CD4-positive, alpha-beta T cell (primary cell): ENCODE data around the gene CLSTN2. TPM values are rescaled to one million over a fixed set of nuclear protein-coding genes. Genes with fewer than 3 reads are reported as not detected.

Experiments used
- ATAC-seq: fragments of 200-7000 bp; cut with Tn5 transposase; one replicate; pipeline ENCODE4 v1.10.0; 2022; ENCODE audit warnings: mild to moderate bottlenecking; ENCODE audit not compliant: poor library complexity
- CTCF ChIA-PET: fragments of 350-600 bp; sonication (Branson Sonifier 250); formaldehyde crosslinking; loops from one replicate; lab custom pipeline; 2021; ENCODE audit warnings: antibody characterized with exemption, inconsistent platforms; lab: Charles Lee
- POLR2A ChIA-PET: fragments of 350-600 bp; sonication (Branson Sonifier 250); formaldehyde crosslinking; loops from one replicate; lab custom pipeline; 2021; ENCODE audit warnings: antibody characterized with exemption, inconsistent platforms; lab: Charles Lee
- DNase-seq, 14 experiments: peaks; one replicate each; pipeline ENCODE4 v3.0.0-alpha.2; 2013 to 2020; ENCODE audit warnings: mixed read lengths in 2 of 14
- H3K27ac ChIP-seq, 2 donors: one replicate each; pipeline versions ENCODE4 v1.5.1 to v1.7.0; 2013; ENCODE audit warnings: low read length in 2 of 2, low read depth in 1 of 2, mild to moderate bottlenecking in 1 of 2
- H3K27me3 ChIP-seq, 2 experiments: 1 replicate in 1 of 2; 2 replicates in 1 of 2; pipeline versions ENCODE4 v1.6.1 to v1.7.0; 2013; ENCODE audit warnings: low read length in 2 of 2, control low read depth in 1 of 2, mild to moderate bottlenecking in 1 of 2, moderate library complexity in 1 of 2; ENCODE audit not compliant: insufficient read depth in 2 of 2, control insufficient read depth in 1 of 2
- H3K36me3 ChIP-seq: one replicate; pipeline ENCODE4 v1.6.1; 2013; ENCODE audit warnings: low read length, control low read depth; ENCODE audit not compliant: insufficient read depth
- H3K4me1 ChIP-seq: one replicate; pipeline ENCODE4 v1.6.1; 2013; ENCODE audit warnings: low read length, control low read depth; ENCODE audit not compliant: insufficient read depth
- H3K4me3 ChIP-seq: one replicate; pipeline ENCODE4 v1.5.1; 2013; ENCODE audit warnings: mild to moderate bottlenecking, low read length, moderate library complexity
- H3K9me3 ChIP-seq, 2 experiments: 1 replicate in 1 of 2; 2 replicates in 1 of 2; pipeline versions ENCODE4 v1.6.1 to v1.7.0; 2013; ENCODE audit warnings: low read length in 2 of 2, mild to moderate bottlenecking in 2 of 2, control low read depth in 1 of 2, moderate library complexity in 1 of 2; ENCODE audit not compliant: control insufficient read depth in 1 of 2, insufficient read depth in 1 of 2
- H3K27ac Mint-ChIP-seq: one replicate; pipeline ENCODE4 v1.8.0; 2020; ENCODE audit warnings: mixed read lengths
- H3K27me3 Mint-ChIP-seq: one replicate; pipeline ENCODE4 v1.8.0; 2021; ENCODE audit warnings: mixed read lengths
- H3K36me3 Mint-ChIP-seq: one replicate; pipeline ENCODE4 v1.8.0; 2021; ENCODE audit warnings: low read depth, mixed read lengths
- H3K4me1 Mint-ChIP-seq: one replicate; pipeline ENCODE4 v1.8.0; 2021; ENCODE audit warnings: low read depth, mixed read lengths
- H3K4me3 Mint-ChIP-seq: one replicate; pipeline ENCODE4 v1.8.0; 2020; ENCODE audit warnings: mild to moderate bottlenecking, mixed read lengths
- H3K9me3 Mint-ChIP-seq: one replicate; pipeline ENCODE4 v1.8.0; 2020; ENCODE audit warnings: mixed read lengths
- intact Hi-C, 2 experiments: fragments of 100-400 bp; cut with DNase I in 1 of 2; cut with micrococcal nuclease in 1 of 2; formaldehyde crosslinking; loops; one replicate each; pipeline versions ENCODE4 v1.15.1 to v1.9.0; 2023 to 2025; cut with DNase I, micrococcal nuclease
- total RNA-seq, 174 experiments: library from RNA in 2 of 174; stranded (reverse) in 2 of 174; gene quantifications; one replicate each; pipeline ENCODE4 v1.2.3 and lab custom pipeline; 2021 to 2026
- TF ChIP-seq, protein P1 (sequence below): fragments of 200-600 bp; IDR thresholded peaks from one replicate; pipeline ENCODE4 v1.8.0; 2022; ENCODE audit warnings: antibody characterized with exemption, mild to moderate bottlenecking

The CLSTN2 gene
- total RNA-seq, 2 experiments from 2014 or later: not detected

DNA sequence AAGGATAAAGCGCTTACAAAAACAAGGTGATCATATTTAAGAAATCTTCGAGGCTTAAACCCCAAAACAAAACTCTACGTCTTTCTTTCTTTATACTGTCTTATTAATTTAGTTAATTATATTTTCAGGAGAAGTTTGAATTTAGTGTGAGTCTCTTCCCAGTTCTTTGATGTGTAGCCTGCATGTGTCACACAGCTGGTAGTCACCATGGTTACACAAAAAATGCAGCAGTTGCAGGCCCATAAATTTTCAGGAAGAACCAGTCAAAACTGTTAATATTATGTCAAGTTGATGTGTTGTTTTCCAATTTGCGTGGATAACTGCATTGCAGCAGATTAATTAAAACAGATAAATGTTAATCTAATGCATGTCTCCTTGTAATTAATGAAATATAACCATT lies 10.4 kb downstream of the CLSTN2 start:
- Histone ChIP-seq H3K27me3 (peaks cover 3% of the 10 kb centered on the region in 2 experiments), H3K36me3 (no peaks in the 10 kb centered on the region), H3K27ac (no peak overlapping the region), H3K9me3 (peaks cover 0 to 4% of the 10 kb centered on the region in 2 experiments), H3K4me3 (no peak overlapping the region), H3K4me1 (no peaks in the 10 kb centered on the region)
- Mint-ChIP-seq H3K36me3 (no peaks in the 10 kb centered on the region), H3K4me3 (no peak overlapping the region), H3K27ac (no peak overlapping the region), H3K9me3 (no peaks in the 10 kb centered on the region), H3K4me1 (no peaks in the 10 kb centered on the region), H3K27me3 (peaks cover 23% of the 10 kb centered on the region)
- no peak for DNase-seq
- ATAC-seq: no peak
- CTCF ChIA-PET: no interaction called here
- POLR2A ChIA-PET: no interaction called here
- TF ChIP-seq, protein P1, sequence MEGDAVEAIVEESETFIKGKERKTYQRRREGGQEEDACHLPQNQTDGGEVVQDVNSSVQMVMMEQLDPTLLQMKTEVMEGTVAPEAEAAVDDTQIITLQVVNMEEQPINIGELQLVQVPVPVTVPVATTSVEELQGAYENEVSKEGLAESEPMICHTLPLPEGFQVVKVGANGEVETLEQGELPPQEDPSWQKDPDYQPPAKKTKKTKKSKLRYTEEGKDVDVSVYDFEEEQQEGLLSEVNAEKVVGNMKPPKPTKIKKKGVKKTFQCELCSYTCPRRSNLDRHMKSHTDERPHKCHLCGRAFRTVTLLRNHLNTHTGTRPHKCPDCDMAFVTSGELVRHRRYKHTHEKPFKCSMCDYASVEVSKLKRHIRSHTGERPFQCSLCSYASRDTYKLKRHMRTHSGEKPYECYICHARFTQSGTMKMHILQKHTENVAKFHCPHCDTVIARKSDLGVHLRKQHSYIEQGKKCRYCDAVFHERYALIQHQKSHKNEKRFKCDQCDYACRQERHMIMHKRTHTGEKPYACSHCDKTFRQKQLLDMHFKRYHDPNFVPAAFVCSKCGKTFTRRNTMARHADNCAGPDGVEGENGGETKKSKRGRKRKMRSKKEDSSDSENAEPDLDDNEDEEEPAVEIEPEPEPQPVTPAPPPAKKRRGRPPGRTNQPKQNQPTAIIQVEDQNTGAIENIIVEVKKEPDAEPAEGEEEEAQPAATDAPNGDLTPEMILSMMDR: no peak
- intact Hi-C loops: no loop called here

DNA sequence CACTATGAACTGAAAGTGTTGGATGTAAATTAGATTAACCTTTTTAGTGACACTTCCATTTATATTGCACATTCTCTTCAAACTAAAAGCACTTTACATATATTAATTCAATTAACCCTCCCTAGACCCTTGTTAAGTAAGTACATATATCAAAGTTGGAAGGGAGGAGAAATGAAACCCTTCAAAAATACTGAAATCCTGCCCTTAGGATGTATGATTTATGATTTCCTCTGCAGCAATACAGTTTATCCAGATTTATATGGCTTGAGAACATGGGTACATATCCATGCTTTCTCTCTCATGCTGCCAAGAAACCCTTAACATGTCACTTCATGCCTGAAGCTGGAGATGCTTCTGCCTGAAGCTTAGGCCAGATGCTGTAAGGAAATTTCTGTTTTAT lies 11.0 kb downstream of the CLSTN2 start:
- POLR2A ChIA-PET: no interaction called here
- Mint-ChIP-seq H3K27me3 (peaks cover 18% of the 10 kb centered on the region), H3K4me1 (no peaks in the 10 kb centered on the region), H3K9me3 (no peaks in the 10 kb centered on the region), H3K36me3 (no peaks in the 10 kb centered on the region), H3K27ac (no peak overlapping the region), H3K4me3 (no peak overlapping the region)
- no peaks in the 10 kb centered on the region for H3K4me1 ChIP-seq
- no peak overlapping the region for H3K27ac ChIP-seq
- DNase-seq: no peak
- peaks cover 1 to 3% of the 10 kb centered on the region in 2 experiments for H3K27me3 ChIP-seq
- no peak for ATAC-seq
- CTCF ChIA-PET: no interaction called here
- peaks cover 0 to 4% of the 10 kb centered on the region in 2 experiments for H3K9me3 ChIP-seq
- no peak overlapping the region for H3K4me3 ChIP-seq
- TF ChIP-seq, protein P1: no peak
- intact Hi-C loops: no loop called here
- no peaks in the 10 kb centered on the region for H3K36me3 ChIP-seq

DNA sequence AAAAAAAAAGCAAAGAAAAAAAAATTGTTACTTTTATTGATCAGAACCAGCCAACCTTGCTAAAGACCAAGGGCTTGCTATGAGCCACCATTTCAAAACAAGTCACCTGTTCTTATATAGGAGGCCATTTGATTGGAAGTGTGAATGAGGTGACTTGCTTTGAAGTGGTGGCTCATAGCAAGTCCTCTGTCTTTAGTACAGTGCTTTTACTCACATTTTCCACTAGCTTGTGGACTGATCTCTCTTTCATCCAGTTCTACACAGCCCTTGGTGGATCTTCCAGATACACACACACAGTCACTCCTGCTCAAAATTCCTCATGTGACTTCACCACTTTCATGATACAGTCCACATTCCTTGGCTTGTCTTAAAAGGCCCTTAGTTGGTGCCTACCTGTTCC lies 13.5 kb downstream of the CLSTN2 start:
- no peak for ATAC-seq

More for the DNA sequence above, 13.5 kb downstream of the CLSTN2 start:
- H3K27ac Mint-ChIP-seq: no peak overlapping the region
- H3K36me3 ChIP-seq: no peaks in the 10 kb centered on the region
- H3K27me3 ChIP-seq: peaks cover 0 to 3% of the 10 kb centered on the region in 2 experiments
- no peaks in the 10 kb centered on the region for H3K36me3 Mint-ChIP-seq
- TF ChIP-seq, protein P1: no peak
- H3K4me3 Mint-ChIP-seq: no peak overlapping the region
- H3K27me3 Mint-ChIP-seq: no peaks in the 10 kb centered on the region
- ChIA-PET CTCF (no interaction called here), POLR2A (no interaction called here)
- DNase-seq: no peak
- no peaks in the 10 kb centered on the region for H3K4me1 Mint-ChIP-seq
- H3K4me1 ChIP-seq: no peaks in the 10 kb centered on the region
- intact Hi-C loops: no loop called here
- no peaks in the 10 kb centered on the region for H3K9me3 Mint-ChIP-seq
- H3K9me3 ChIP-seq: peaks cover 0 to 4% of the 10 kb centered on the region in 2 experiments
- H3K27ac ChIP-seq: no peak overlapping the region
- H3K4me3 ChIP-seq: no peak overlapping the region
